ENCODE measurements around the gene HHEX.
"Not testable (repeated sequence)": the region's sequence is repeated elsewhere in the genome, so short reads cannot be mapped to it uniquely, and the experiment has no call there.

The HHEX gene

GRCh38 chr10:92734301-92734700 lies 44.5 kb downstream of the HHEX start:
- no peak for DNase-seq (ENCODE audit: low read depth)
- H3K4me3 ChIP-seq (ENCODE audit: low read depth, low read length): no peak overlapping the region
- TF ChIP-seq CTCF (IDR thresholded peaks at IDR 0.05; ENCODE audit: control insufficient read depth, extremely low read depth, insufficient read depth): no peak

- no peak overlapping the region for H3K4me3 ChIP-seq (ENCODE audit: low read depth, low read length)
- no peak for TF ChIP-seq CTCF (IDR thresholded peaks at IDR 0.05; ENCODE audit: control insufficient read depth, extremely low read depth, insufficient read depth)
- no peak for DNase-seq (ENCODE audit: low read depth)
Measured at GRCh38 chr10:92735938-92736337, 46.2 kb downstream of the HHEX start.

- TF ChIP-seq CTCF (IDR thresholded peaks at IDR 0.05; ENCODE audit: control insufficient read depth, extremely low read depth, insufficient read depth): no peak
- H3K4me3 ChIP-seq (ENCODE audit: low read depth, low read length): no peak overlapping the region
- no peak for DNase-seq (ENCODE audit: low read depth)
Measured at GRCh38 chr10:92737484-92737883, 47.7 kb downstream of the HHEX start.

- TF ChIP-seq CTCF (IDR thresholded peaks at IDR 0.05; ENCODE audit: control insufficient read depth, extremely low read depth, insufficient read depth): no peak
- no peak overlapping the region for H3K4me3 ChIP-seq (ENCODE audit: low read depth, low read length)
- DNase-seq (ENCODE audit: low read depth): no peak
Measured at GRCh38 chr10:92740762-92741161, 51.0 kb downstream of the HHEX start.

- DNase-seq (ENCODE audit: low read depth); H3K4me3 ChIP-seq (ENCODE audit: low read depth, low read length): not testable (repeated sequence)
Measured at GRCh38 chr10:92741741-92742140, 52.0 kb downstream of the HHEX start.

- no peak for DNase-seq (ENCODE audit: low read depth)
- no peak for TF ChIP-seq CTCF (IDR thresholded peaks at IDR 0.05; ENCODE audit: control insufficient read depth, extremely low read depth, insufficient read depth)
- H3K4me3 ChIP-seq (ENCODE audit: low read depth, low read length): no peak overlapping the region
Measured at GRCh38 chr10:92742331-92743228, 52.8 kb downstream of the HHEX start.
